ENCODE results near the gene RXFP3.
A peak's percentile ranks its signal among the peaks of the same experiment; 100 is the strongest.

Gene RXFP3

DNA sequence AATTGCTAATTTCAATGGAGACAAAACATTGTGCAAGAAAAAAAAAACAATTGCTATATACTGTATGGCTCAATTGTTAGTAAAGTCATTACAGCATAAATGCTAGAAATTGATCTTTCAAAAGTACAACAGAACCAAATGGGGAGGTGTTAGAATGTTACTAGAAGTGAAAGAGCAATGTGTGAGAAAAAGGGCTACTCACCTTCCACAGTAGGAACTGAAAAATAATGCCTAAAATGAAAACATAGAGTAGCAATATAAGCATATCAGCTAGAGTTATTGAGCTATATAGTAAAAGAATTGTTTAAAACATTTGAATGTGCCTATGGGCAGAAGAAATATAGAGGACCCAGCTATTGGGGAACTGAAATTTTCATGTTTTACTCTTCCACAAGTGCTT is 10.9 kb upstream of the RXFP3 start:
- TF ChIP-seq, protein P1, sequence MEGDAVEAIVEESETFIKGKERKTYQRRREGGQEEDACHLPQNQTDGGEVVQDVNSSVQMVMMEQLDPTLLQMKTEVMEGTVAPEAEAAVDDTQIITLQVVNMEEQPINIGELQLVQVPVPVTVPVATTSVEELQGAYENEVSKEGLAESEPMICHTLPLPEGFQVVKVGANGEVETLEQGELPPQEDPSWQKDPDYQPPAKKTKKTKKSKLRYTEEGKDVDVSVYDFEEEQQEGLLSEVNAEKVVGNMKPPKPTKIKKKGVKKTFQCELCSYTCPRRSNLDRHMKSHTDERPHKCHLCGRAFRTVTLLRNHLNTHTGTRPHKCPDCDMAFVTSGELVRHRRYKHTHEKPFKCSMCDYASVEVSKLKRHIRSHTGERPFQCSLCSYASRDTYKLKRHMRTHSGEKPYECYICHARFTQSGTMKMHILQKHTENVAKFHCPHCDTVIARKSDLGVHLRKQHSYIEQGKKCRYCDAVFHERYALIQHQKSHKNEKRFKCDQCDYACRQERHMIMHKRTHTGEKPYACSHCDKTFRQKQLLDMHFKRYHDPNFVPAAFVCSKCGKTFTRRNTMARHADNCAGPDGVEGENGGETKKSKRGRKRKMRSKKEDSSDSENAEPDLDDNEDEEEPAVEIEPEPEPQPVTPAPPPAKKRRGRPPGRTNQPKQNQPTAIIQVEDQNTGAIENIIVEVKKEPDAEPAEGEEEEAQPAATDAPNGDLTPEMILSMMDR (IDR thresholded peaks at IDR 0.05; ENCODE audit: insufficient read depth, low read depth, low read length, missing control alignments), result no peak
- DNase-seq (ENCODE audit: low read depth), result no peak
- no peak overlapping the region for H3K4me3 ChIP-seq (ENCODE audit: low read length)

- no peak for DNase-seq (ENCODE audit: low read depth)
- no peak overlapping the region for H3K4me3 ChIP-seq (ENCODE audit: low read length)
- TF ChIP-seq, protein P1 (IDR thresholded peaks at IDR 0.05; ENCODE audit: insufficient read depth, low read depth, low read length, missing control alignments), result no peak
Measured at GRCh38 chr5:33927685-33928084, 8.5 kb upstream of the RXFP3 start.

DNA sequence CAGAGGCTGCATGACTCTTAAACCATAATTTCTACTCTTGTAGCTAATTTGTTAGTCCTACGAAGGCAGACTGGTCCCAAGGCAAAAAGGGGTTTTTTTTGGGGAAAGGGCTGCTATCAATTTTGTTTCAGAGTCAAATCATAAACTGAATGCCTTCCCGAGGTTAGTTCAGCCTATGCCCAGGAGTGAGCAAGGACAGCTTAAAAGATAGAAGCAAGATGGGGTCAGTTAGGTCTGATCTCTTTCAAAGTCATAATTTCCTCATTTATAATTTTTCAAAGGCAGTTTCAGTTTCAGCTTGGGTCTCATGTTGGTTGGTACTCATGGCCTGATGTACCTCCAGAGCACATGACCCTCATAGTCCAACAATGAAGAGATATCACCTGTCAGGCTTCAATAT is 7.9 kb upstream of the RXFP3 start:
- TF ChIP-seq, protein P1 (IDR thresholded peaks at IDR 0.05; ENCODE audit: insufficient read depth, low read depth, low read length, missing control alignments), result no peak
- no peak overlapping the region for H3K4me3 ChIP-seq (ENCODE audit: low read length)
- DNase-seq (ENCODE audit: low read depth), result no peak

DNA sequence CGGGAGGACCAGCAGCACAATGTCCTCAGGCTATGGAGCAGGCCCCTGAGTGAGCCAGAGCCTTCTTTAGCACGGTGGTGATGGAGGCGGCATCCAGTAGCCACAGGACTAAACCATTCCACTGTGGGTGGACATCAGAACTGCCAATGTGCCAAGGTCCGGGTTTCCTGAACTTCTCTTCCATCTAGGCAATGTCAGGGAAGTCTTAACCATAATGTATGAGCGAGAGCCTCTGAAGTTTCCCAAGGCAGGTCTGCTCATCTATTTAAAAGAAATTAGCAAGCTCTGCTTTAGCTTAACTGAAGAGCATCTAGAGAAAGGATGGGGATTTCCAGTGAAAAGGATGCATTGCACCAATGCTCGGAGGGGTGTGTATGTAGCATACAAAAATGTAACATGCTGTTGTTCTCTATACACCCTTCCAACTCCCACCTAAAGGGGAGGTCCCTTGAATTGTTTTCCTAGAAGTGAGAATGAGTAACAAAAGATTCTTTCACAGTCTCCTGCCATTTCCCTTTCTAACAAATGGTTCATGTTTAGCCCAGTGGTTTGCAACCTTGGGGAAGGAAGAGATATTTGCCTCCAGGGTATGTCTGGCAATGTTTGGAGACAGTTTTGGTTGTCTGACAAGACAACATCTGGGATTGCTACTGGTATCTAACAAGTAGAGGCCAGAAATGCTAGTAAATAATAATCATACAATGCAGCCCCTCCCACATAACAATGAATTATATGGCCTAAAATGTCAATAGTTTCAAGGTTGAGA is 6.1 kb upstream of the RXFP3 start:
- DNase-seq (ENCODE audit: low read depth), result peak; percentile 63
- no peak overlapping the region for H3K4me3 ChIP-seq (ENCODE audit: low read length)
- TF ChIP-seq, protein P1 (IDR thresholded peaks at IDR 0.05; ENCODE audit: insufficient read depth, low read depth, low read length, missing control alignments), result no peak

GRCh38 chr5:33931136-33931535 is 5.0 kb upstream of the RXFP3 start:
- TF ChIP-seq, protein P1 (IDR thresholded peaks at IDR 0.05; ENCODE audit: insufficient read depth, low read depth, low read length, missing control alignments), result no peak
- no peak overlapping the region for H3K4me3 ChIP-seq (ENCODE audit: low read length)
- no peak for DNase-seq (ENCODE audit: low read depth)

- TF ChIP-seq, protein P1 (IDR thresholded peaks at IDR 0.05; ENCODE audit: insufficient read depth, low read depth, low read length, missing control alignments), result no peak
- DNase-seq (ENCODE audit: low read depth), result no peak
- no peak overlapping the region for H3K4me3 ChIP-seq (ENCODE audit: low read length)
Measured at GRCh38 chr5:33933723-33934169, 2.4 kb upstream of the RXFP3 start.

DNA sequence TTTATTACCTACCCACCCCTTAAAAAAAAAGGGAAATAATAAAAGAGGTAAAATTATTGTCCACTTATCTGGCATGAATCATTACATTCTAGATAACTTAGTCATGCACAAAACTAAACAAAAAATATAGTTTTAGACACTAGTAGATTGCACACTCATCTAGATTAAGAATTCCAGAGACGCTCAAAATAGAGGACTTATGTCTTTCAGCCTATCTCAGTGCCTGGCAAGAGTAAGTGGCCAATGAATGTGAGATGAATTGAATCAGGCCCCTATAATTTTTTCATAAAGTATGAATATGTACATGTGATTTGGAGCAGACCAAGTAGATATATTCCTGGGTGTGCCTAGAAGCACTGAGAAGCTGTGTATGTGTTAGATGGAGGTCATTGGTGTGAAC is 2.0 kb upstream of the RXFP3 start:
- TF ChIP-seq, protein P1 (IDR thresholded peaks at IDR 0.05; ENCODE audit: insufficient read depth, low read depth, low read length, missing control alignments), result no peak
- H3K4me3 ChIP-seq (ENCODE audit: low read length), result no peak overlapping the region
- DNase-seq (ENCODE audit: low read depth), result no peak

All from epithelial cell of esophagus (primary cell).